Renal cortical epithelial cell (primary cell): ENCODE results near the gene EIF2AK3. TPM values are rescaled to one million over a fixed set of nuclear protein-coding genes. Genes with fewer than 3 reads are reported as not detected.
"Not testable (repeated sequence)": the region's sequence is repeated elsewhere in the genome, so short reads cannot be mapped to it uniquely, and the experiment has no call there.

Experiments
- DNase-seq: peaks from one replicate; pipeline ENCODE4 v3.0.0-alpha.2; 2011; ENCODE audit warnings: low read depth
- total RNA-seq: library from RNA; depleted of rRNA; stranded (reverse); fragments of >200 nt; gene quantifications from 2 replicates; pipeline ENCODE4 v1.2.3, GENCODE V29; 2014

The EIF2AK3 gene
- total RNA-seq, 1 donor from 2014 or later = 57.3 TPM

- no peak for DNase-seq
Observed at GRCh38 chr2:88599527-88599926, 27.7 kb downstream of the EIF2AK3 start.

- DNase-seq = no peak
Observed at GRCh38 chr2:88597168-88597567, 30.1 kb downstream of the EIF2AK3 start.

GRCh38 chr2:88596141-88596830 lies 31.0 kb downstream of the EIF2AK3 start:
- DNase-seq = no peak

- DNase-seq = no peak
Observed at GRCh38 chr2:88591698-88592097, 35.6 kb downstream of the EIF2AK3 start.

GRCh38 chr2:88590998-88591613 lies 36.2 kb downstream of the EIF2AK3 start:
- DNase-seq = peak; percentile 69

GRCh38 chr2:88585969-88586368 lies 41.3 kb downstream of the EIF2AK3 start:
- no peak for DNase-seq

GRCh38 chr2:88582030-88582429 lies 45.2 kb downstream of the EIF2AK3 start:
- peak; percentile 9 for DNase-seq

GRCh38 chr2:88580088-88580487 lies 47.2 kb downstream of the EIF2AK3 start:
- no peak for DNase-seq

- DNase-seq = no peak
Observed at GRCh38 chr2:88575630-88576029, 51.6 kb downstream of the EIF2AK3 start.

- DNase-seq = no peak
Observed at GRCh38 chr2:88575051-88575450, 52.2 kb downstream of the EIF2AK3 start.

- no peak for DNase-seq
Observed at GRCh38 chr2:88574445-88574844, 52.8 kb downstream of the EIF2AK3 start.

GRCh38 chr2:88568179-88568578 lies 59.1 kb downstream of the EIF2AK3 start:
- no peak for DNase-seq

- no peak for DNase-seq
Observed at GRCh38 chr2:88564402-88564801, 62.9 kb downstream of the EIF2AK3 start.

- DNase-seq = no peak
Observed at GRCh38 chr2:88563129-88563528, 64.1 kb downstream of the EIF2AK3 start.

GRCh38 chr2:88561646-88562388 lies 65.4 kb downstream of the EIF2AK3 start:
- no peak for DNase-seq

- DNase-seq = no peak
Observed at GRCh38 chr2:88560619-88561307, 66.5 kb downstream of the EIF2AK3 start.

- no peak for DNase-seq
Observed at GRCh38 chr2:88557290-88557689, 70.0 kb downstream of the EIF2AK3 start.

- no peak for DNase-seq
Observed at GRCh38 chr2:88556026-88556425, 71.2 kb downstream of the EIF2AK3 start.

GRCh38 chr2:88554189-88554588 lies 73.1 kb downstream of the EIF2AK3 start:
- DNase-seq = peak; percentile 15

GRCh38 chr2:88549616-88550292 lies 77.5 kb downstream of the EIF2AK3 start:
- DNase-seq = no peak

GRCh38 chr2:88546291-88546690 lies 81.0 kb downstream of the EIF2AK3 start:
- not testable (repeated sequence) for DNase-seq

- DNase-seq = no peak
Observed at GRCh38 chr2:88545118-88545517, 82.1 kb downstream of the EIF2AK3 start.
